KMS-11 (cell line): Measurements from ENCODE around the gene DCTN3.

Source experiments
- H2AFZ ChIP-seq: fragments of 200-600 bp; sonication (generic); 2 replicates; pipeline ENCODE4 v1.6.1; 2016; ENCODE audit warnings: antibody characterized with exemption, mixed run types, low read depth
- H3K27ac ChIP-seq: fragments of 200-600 bp; sonication (generic); 2 replicates; pipeline ENCODE4 v1.6.1; 2016; ENCODE audit warnings: mild to moderate bottlenecking, mixed run types
- H3K27me3 ChIP-seq: fragments of 200-600 bp; sonication (generic); 2 replicates; pipeline ENCODE4 v1.6.1; 2017; ENCODE audit warnings: mild to moderate bottlenecking, low read depth, mixed run types, moderate library complexity; ENCODE audit not compliant: insufficient read depth
- H3K36me3 ChIP-seq: fragments of 200-600 bp; sonication (generic); 2 replicates; pipeline ENCODE4 v1.6.1; 2017; ENCODE audit warnings: mild to moderate bottlenecking, mixed run types; ENCODE audit not compliant: insufficient read depth
- H3K4me1 ChIP-seq: fragments of 200-600 bp; sonication (generic); 2 replicates; pipeline ENCODE4 v1.6.1; 2016; ENCODE audit warnings: mild to moderate bottlenecking, low read depth, mixed run types; ENCODE audit not compliant: poor library complexity, severe bottlenecking
- H3K4me2 ChIP-seq: fragments of 200-600 bp; sonication (generic); 2 replicates; pipeline ENCODE4 v1.7.0; 2016; ENCODE audit warnings: mild to moderate bottlenecking, mixed run types
- H3K4me3 ChIP-seq: fragments of 200-600 bp; sonication (generic); IDR thresholded peaks from 2 replicates; pipeline ENCODE4 v1.6.1; 2017; ENCODE audit warnings: low read depth, low read length, mixed read lengths; ENCODE audit not compliant: insufficient read depth
- H3K79me2 ChIP-seq: fragments of 200-600 bp; sonication (generic); 2 replicates; pipeline ENCODE4 v1.6.1; 2016; ENCODE audit warnings: low read depth, mixed run types; ENCODE audit not compliant: insufficient read depth
- H3K9ac ChIP-seq: fragments of 200-600 bp; sonication (generic); 2 replicates; pipeline ENCODE4 v1.6.1; 2016; ENCODE audit warnings: mild to moderate bottlenecking, mixed run types
- H4K20me1 ChIP-seq: fragments of 200-600 bp; sonication (generic); 2 replicates; pipeline ENCODE4 v1.6.1; 2016; ENCODE audit warnings: mild to moderate bottlenecking, mixed run types; ENCODE audit not compliant: insufficient read depth
- TF ChIP-seq, protein P1 (sequence below): fragments of 200-600 bp; sonication (generic); conservative IDR thresholded peaks from 2 replicates; pipeline ENCODE4 v1.6.1; 2017; ENCODE audit warnings: low read depth, mild to moderate bottlenecking, antibody characterized with exemption, low read length, moderate library complexity, mixed read lengths

Gene DCTN3

DNA sequence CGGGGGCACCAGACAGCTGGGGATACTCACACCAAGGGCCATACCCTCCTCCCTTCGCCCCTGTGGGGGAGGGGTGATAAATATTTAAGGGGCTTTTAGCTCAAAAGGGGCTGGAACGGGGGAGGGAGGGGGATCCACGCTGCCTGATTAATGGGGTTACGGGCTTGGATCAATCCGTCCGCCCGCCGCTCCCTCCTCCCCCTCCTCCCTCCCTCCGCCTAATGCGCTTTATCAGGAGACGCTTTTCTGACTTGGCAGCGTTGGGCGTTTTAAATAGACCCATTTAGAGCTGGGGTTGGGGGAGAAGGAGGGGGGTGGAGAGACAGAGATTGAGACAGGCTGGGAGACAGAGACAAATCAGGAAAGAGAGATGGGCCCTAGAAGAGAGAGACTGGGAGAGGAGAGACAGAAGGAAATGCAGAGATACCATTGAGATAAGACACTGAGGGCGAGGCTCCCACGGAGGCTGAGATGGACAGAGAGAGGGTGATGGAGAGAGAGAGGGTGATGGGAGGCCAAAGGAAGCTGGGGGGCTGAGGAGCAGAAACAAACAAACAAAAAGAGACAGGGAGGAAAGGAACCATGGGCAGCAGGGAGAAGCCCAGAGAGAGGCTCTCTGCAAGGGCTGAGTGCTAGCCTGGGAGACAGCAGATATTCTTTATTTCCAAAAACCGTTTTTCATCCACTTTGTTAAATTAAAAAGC is 41.0 kb downstream of the DCTN3 start:
- Histone ChIP-seq H4K20me1 (no peaks in the 10 kb centered on the region), H3K36me3 (no peaks in the 10 kb centered on the region), H3K27me3 (peaks cover 54% of the 10 kb centered on the region), H3K4me3 (no peak overlapping the region), H3K9ac (no peak overlapping the region), H2AFZ (no peak overlapping the region), H3K4me2 (no peak overlapping the region), H3K4me1 (no peaks in the 10 kb centered on the region), H3K27ac (no peak overlapping the region), H3K79me2 (no peaks in the 10 kb centered on the region)
- TF ChIP-seq, protein P1, sequence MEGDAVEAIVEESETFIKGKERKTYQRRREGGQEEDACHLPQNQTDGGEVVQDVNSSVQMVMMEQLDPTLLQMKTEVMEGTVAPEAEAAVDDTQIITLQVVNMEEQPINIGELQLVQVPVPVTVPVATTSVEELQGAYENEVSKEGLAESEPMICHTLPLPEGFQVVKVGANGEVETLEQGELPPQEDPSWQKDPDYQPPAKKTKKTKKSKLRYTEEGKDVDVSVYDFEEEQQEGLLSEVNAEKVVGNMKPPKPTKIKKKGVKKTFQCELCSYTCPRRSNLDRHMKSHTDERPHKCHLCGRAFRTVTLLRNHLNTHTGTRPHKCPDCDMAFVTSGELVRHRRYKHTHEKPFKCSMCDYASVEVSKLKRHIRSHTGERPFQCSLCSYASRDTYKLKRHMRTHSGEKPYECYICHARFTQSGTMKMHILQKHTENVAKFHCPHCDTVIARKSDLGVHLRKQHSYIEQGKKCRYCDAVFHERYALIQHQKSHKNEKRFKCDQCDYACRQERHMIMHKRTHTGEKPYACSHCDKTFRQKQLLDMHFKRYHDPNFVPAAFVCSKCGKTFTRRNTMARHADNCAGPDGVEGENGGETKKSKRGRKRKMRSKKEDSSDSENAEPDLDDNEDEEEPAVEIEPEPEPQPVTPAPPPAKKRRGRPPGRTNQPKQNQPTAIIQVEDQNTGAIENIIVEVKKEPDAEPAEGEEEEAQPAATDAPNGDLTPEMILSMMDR, result no peak

DNA sequence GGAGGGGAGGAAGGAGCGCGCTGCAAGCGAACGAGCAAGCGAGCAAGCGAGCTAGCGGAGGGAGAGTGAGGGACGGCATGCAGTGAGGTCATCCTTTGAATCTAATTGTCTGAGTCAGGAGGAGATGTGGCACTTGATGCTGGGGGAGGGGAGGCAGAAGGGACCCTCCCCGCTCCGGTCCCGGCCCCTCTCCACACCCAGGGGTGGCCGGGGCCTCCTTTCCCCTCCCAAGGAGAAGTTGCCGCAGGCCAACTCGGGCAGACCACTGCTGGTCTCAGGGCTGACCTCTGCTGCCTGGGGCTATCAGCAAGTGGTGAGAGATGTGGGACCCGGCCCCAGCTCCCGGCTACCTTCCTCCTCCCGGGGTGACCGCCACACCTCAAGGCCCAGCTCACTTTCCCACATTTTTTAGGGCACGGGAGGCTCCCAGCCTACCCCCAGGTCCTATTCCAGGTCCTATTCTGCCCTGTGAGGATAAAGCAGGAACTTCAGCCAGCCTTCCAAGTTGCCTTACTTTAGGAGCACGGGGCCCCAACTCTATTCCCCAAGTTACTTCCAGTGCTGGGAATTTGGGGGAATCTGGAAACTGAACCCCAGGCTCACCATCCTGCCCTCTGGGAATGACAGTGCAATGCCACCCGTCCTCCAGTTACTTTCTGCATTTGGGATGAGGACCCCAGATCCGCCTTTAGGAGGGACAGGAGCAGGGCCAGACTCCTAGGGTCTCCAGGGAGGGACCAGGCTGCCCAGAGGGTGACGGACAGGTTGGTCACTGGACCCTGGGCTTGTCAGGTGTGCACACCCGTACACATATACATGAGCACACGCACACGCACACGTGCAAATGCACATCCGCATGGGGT is 41.8 kb downstream of the DCTN3 start:
- no peaks in the 10 kb centered on the region for H3K36me3 ChIP-seq
- H3K27me3 ChIP-seq, result peaks cover 51% of the 10 kb centered on the region
- H3K4me1 ChIP-seq, result no peaks in the 10 kb centered on the region
- no peak overlapping the region for H3K4me3 ChIP-seq
- no peak overlapping the region for H3K27ac ChIP-seq
- H2AFZ ChIP-seq, result no peak overlapping the region
- H3K9ac ChIP-seq, result no peak overlapping the region
- H3K4me2 ChIP-seq, result no peak overlapping the region
- TF ChIP-seq, protein P1, result no peak
- no peaks in the 10 kb centered on the region for H4K20me1 ChIP-seq
- no peaks in the 10 kb centered on the region for H3K79me2 ChIP-seq

DNA sequence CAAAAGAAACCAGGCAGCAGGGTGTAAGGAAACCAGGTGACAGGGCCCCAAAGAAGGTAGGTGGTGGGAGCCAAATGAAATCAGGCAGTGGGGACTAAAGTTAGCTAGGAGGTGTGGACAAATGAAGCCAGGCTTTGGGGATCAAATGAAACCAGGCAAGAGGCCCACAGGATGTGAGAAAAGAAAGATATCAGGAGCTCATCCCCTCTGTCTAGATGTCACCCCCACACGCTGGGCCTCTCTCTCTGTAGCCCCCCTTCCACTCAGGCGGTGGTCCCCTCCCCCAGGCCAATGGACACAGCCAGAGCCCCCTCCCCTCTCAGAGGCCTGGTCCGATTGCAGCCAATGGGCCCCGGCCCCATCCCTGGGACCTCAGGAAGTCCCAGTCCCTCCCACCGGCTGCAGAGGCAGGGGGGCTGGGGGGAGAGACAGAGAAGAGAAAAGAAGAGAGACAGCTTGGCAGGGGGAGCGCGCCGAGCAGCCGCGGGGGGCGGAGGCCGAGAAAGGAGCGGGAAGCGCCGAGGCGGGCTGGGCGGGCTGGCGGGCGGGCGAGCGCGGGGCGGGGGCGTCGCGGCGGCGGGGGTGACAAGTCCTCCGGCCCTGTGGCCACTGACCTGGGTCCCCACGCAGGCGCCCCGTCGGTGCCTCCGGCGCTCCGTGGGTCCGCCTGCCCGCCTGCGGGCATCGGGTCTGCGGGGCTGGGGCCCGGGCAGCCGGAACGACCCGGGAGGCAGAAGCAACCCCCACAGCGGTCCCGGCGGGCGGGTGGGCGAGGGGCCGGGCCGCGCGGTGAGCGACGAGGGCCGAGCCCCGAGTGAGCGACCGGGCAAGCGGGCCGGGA is 42.7 kb downstream of the DCTN3 start:
- Histone ChIP-seq H3K79me2 (no peaks in the 10 kb centered on the region), H3K27me3 (peaks cover 56% of the 10 kb centered on the region), H3K36me3 (no peaks in the 10 kb centered on the region), H3K27ac (no peak overlapping the region), H3K4me2 (no peak overlapping the region), H3K4me1 (no peaks in the 10 kb centered on the region), H2AFZ (no peak overlapping the region), H4K20me1 (no peaks in the 10 kb centered on the region), H3K4me3 (no peak overlapping the region), H3K9ac (no peak overlapping the region)
- TF ChIP-seq, protein P1, result no peak

DNA sequence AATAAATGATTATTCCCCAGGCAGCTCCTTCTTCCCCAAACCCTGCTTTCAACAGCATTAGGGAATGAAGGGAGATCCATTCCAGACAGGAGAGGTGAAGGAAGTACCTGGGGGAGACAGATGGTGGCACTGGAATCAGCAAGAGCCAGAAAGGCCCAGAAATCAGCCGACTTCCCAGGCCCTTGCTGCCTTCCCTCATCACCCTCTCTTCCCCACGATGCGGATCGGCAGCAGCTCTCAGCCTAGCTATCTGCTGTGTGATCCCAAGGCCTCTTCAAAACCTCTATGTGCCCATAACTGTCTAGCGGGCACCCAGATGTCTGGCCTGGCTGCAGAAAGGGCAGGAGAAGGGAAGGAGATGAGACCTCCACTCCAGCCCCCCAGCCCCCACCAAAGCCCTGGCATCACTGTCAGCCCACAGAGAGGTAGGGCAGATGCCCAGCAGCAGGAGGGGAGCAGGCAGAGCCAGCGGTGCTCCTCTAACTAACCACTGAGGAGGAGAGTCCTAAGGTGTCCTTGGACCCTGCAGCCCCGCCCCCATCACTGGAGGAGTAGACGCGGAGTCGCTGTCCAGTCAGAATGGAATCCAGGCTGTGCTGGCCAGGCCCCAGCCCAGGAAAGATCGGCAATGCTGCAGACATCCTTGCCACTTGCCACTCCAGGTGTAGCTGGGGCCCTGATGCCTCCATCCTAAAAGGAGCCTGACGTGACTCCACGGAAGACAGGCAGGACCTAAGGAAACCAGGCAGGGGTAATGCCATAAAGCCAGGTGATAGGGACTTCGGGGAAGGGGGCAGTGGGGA is 43.5 kb downstream of the DCTN3 start:
- no peaks in the 10 kb centered on the region for H3K36me3 ChIP-seq
- TF ChIP-seq, protein P1, result no peak
- H3K4me3 ChIP-seq, result no peak overlapping the region
- H2AFZ ChIP-seq, result no peak overlapping the region
- H3K27ac ChIP-seq, result no peak overlapping the region
- no peak overlapping the region for H3K9ac ChIP-seq
- H3K27me3 ChIP-seq, result peaks cover 59% of the 10 kb centered on the region
- H3K4me2 ChIP-seq, result no peak overlapping the region
- no peaks in the 10 kb centered on the region for H3K4me1 ChIP-seq
- no peaks in the 10 kb centered on the region for H3K79me2 ChIP-seq
- H4K20me1 ChIP-seq, result no peaks in the 10 kb centered on the region
